Retinal pigment epithelial cell (primary cell): ENCODE results near the gene ZNF408.
A peak's percentile ranks its signal among the peaks of the same experiment; 100 is the strongest.

Source experiments
- DNase-seq: peaks from one replicate; pipeline ENCODE4 v3.0.0-alpha.2; 2010; ENCODE audit warnings: low read depth
- H3K4me3 ChIP-seq: 2 replicates; pipeline ENCODE4 v1.5.1; 2011; ENCODE audit warnings: mild to moderate bottlenecking, low read length, control low read depth, moderate library complexity
- TF ChIP-seq, protein P1 (sequence below): conservative IDR thresholded peaks from 2 replicates; pipeline ENCODE4 v1.5.1; 2011; ENCODE audit warnings: low read depth, low read length, control low read depth, inconsistent platforms

Gene ZNF408

DNA sequence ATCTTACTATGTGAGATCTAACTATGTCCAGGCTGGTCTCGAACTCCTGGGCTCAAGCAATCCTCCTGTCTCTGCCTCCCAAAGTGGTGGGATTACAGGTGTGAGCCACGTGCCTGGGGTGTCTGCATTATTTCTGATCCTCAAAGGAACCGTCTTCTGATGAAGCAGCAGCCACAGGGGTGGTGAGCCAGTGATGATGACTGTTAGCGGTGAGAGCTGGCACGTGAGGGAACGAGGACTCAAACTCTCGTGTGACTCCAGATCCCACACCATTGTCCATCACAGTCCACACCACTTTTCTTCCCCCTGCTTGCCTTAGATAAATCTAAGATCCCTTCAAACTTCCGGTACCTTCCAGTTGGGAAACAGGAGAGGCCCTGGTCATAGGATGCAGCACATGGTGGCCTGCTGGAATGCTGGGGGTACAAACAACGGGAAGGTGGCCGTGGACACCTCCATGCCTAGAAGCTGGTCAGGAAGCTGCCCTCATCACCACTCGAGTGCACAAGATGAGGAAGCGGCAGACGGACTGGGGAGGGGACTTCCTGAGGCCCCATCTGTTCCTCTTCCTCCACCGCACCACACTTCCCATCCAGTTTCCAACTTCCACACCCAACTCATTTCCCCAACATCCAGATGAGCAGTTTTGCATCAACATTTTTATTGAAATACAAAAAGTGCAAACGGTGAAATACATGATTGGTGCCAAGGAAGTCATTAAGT is 24.2 kb upstream of the ZNF408 start:
- DNase-seq = no peak
- TF ChIP-seq, protein P1, sequence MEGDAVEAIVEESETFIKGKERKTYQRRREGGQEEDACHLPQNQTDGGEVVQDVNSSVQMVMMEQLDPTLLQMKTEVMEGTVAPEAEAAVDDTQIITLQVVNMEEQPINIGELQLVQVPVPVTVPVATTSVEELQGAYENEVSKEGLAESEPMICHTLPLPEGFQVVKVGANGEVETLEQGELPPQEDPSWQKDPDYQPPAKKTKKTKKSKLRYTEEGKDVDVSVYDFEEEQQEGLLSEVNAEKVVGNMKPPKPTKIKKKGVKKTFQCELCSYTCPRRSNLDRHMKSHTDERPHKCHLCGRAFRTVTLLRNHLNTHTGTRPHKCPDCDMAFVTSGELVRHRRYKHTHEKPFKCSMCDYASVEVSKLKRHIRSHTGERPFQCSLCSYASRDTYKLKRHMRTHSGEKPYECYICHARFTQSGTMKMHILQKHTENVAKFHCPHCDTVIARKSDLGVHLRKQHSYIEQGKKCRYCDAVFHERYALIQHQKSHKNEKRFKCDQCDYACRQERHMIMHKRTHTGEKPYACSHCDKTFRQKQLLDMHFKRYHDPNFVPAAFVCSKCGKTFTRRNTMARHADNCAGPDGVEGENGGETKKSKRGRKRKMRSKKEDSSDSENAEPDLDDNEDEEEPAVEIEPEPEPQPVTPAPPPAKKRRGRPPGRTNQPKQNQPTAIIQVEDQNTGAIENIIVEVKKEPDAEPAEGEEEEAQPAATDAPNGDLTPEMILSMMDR = no peak
- no peak overlapping the region for H3K4me3 ChIP-seq

DNA sequence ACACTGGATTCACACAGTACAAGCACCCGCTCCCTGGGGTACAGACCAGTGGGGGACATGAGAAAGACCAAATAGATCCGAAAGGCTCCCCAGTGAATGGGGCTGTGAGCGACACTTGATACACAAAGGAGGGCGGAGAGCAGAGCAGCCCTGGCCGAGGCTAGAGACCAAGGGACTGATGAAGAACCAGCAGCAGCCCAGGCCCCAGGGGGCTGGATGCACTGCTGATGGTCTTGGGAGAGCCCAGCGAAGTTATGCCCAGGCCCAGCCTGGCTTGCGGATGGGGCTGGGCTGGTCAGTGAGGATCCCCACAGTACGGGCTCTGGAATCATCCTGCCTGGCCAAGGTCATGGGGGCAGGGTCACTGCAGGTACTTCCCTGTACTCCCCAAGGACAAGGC is 23.7 kb upstream of the ZNF408 start:
- H3K4me3 ChIP-seq = no peak overlapping the region
- DNase-seq = no peak
- TF ChIP-seq, protein P1 = no peak

DNA sequence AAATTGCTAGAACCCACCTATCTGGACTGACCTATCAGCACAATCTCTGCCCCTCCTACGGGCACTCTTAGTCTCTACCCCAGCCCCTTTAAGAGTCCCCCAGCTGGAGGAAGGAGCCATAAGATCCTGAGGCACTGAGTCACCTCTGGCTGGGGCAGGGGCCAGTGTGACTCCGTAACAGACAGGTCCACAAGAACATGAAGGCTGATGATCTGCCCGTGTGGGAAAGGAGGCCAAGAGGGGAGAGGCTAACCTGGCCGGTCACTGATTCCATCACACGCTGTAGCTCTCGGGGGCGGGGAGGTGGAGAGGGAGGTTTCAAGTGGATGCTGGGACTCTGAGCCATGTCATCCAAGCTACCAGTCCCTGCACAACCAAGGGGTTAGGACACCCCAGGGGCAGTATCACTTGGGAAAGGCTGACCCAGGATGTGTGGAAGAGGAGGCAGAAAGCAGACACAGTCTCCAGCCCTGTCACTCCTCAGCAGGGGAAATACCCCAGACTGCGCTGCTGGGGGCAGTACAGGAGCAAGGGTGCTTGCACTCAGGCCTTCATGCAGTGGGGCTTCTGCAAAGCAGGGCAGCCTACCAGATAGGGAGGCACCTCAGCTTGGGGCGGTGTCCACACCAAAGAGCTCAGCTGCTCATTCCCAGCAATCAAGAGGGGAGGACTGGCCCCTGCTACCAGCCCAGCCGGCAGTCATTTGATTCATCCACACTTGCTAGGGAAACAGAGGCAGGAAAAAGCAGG is 22.7 kb upstream of the ZNF408 start:
- no peak overlapping the region for H3K4me3 ChIP-seq
- no peak for DNase-seq
- TF ChIP-seq, protein P1 = peak; percentile 11

DNA sequence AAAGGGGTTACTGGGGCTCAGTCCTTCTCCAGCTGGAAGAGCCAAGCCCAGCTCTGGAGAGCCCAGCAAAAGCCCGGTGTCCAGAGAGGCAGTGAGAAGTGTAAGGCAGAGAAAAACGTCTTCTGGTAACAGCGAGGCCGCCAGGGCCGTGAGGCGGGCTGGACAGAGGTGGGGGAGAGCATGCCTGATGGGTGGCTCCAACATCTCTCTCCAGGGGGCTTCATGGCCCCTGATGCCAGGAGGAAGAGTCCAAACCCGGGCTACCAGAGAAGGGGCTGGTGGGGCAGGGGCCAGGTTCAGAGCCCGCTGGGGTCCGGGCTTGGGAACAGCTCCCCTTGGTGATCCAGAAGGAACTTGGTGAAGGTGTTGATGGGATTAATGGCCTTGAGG is 22.1 kb upstream of the ZNF408 start:
- no peak for DNase-seq
- TF ChIP-seq, protein P1 = no peak
- no peak overlapping the region for H3K4me3 ChIP-seq

DNA sequence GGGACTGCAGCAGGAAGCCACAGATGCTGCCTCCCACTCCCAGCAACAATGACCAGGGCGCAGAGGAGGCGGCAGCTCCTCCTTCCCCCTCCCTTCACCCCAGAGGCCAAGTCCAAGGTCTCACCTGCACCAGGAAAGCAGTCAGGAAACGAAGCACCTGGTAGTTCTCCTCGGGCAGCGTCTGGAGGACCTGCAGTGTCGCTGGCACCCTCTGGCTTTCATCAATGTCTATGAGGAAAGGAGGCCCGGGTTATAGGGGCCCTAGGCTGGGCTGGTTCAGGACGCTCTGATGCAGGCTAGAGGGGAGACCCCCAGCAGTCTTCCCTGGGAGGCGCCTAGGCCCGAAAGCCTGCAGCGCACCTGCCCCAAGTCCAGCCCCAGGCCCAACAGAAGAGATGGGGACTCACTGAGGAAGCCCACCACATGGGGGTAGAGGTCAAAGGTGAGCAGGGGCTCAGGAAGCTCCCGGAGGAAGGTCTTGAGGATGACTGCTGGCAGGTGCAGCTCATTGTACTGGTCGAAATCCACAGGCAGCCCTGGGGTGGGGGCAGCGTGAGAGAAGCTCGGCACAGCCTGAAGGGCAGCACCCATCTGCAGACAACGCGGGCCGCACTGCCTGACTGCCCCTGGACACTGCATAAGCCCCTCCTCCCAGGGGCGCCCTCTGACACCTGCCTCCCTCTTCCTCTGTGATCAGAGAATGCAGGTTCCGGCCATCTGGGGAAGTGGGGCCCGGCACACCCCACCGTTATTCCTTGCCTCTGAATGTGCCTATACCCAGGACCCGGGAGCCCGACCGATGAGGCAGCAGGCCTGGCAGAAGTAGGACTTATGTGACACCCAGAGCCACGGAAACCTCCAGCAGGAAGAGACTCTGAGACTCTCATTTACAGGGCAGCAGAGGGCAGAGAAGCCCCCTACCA is 21.3 kb upstream of the ZNF408 start:
- TF ChIP-seq, protein P1 = no peak
- DNase-seq = no peak
- H3K4me3 ChIP-seq = no peak overlapping the region

DNA sequence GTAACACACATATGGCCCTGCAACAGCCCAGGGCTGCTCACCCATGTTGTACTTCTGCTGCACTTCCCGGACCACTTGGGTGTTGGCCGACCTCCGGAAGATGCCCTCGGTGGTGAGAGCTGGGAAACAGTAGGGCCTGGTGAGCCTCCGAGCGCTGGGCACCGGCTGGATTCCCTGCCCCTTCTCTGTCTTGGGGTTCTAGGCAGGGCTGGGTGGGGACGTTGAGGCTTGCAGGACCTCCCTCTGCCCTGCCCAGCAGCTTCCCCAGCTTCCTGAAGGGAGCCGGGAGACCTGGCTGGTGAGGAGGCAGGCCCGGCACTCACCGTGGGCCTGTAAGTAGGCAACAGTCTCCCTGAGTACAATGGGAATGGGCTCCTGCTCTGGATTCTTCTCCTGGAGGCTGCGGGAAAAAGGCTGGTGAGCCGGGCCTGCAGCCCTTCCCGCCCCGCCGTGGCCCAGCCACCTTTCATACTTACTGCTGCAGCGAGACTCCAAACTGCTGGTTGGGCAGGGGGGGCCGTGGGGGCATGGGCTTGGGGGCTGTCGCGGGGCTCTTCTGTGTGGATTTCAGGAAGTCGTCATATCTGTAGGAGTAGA is 20.6 kb upstream of the ZNF408 start:
- H3K4me3 ChIP-seq = no peak overlapping the region
- no peak for DNase-seq
- TF ChIP-seq, protein P1 = no peak
